Stimulated activated CD4-positive, alpha-beta T cell treated with anti-CD3 and anti-CD28 coated beads, Interleukin-4, amount 100 ng/mL, for 1 hour (primary cell): Measurements from ENCODE around the gene BTBD9.
A peak's percentile ranks its signal among the peaks of the same experiment; 100 is the strongest.

Experiments
- DNase-seq: peaks from one replicate; pipeline ENCODE4 v3.0.0-alpha.2; 2020

Gene BTBD9

DNA sequence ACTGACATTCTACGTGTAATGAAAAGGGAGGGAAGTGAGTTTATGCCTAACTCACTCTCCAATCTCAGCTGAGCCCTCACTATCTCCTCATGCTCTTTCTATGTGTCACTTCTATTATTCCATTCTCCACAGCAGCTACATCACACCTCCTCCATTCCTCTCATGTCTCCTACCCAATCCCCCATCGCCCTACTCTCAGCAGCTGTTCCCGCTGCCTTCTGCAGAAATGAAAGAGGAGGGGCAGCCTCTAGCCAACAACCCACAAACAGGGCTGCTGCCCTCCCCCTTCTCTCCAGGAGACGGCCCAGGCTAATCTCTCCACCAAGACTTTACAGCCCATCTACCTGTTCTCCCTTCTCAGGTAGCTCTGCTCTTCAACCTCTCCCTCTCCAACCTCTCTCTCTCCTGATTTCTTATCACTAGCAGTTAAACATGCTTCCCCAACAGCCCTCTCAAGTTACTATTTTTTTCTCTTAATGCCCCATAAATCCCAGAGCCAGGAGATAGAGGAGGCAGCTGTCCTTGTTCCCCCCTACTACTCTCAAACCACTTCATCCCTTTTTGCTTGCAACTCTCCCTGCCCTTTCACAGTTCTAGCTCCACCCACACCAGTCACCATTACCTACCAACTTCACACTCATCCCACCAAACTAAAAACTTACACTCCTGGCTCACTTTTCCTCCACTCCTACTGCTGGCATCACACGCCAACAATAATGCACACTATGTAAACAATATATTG lies 136.5 kb downstream of the BTBD9 start:
- DNase-seq = no peak

DNA sequence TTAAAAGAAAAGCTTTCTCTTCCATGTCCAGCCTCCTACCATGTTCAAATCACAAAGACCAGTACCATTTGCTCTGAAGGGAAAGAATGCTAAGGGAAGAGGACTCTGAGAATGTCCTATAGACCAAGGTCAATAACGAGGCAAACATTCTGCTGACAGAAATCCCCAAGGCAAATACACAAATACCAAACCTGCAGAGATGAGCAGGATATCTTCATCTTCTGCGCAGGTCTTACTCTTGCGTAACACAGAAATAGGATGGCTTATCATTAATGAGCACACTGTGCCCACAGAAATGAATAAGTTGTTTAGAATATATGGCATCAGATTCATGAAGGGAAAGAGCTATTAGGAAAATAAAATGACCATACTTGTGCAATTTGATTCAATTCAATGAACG lies 137.3 kb downstream of the BTBD9 start:
- no peak for DNase-seq

DNA sequence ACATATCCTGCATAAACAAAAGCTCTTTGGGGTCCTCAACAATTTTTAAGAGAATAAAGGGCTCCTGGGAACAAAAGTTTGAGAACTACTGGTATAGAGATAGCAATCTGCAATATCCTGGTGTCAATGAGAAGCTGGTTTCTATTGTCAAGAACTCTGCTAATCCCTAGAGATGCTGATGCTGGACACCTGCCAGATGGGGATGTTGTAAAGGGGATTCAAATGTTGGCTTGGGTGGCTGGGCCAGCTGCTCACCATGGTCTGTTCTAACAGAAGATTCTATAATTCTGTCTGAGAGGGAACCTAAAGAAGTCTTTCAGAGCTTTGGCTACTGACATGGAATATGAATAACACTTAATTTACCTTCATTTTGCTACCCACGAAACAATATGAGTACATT lies 137.8 kb downstream of the BTBD9 start:
- no peak for DNase-seq

- no peak for DNase-seq
Measured at GRCh38 chr6:38499529-38500096, 140.1 kb downstream of the BTBD9 start.

- no peak for DNase-seq
Measured at GRCh38 chr6:38498805-38499445, 140.8 kb downstream of the BTBD9 start.

GRCh38 chr6:38498085-38498484 lies 141.6 kb downstream of the BTBD9 start:
- DNase-seq = no peak

DNA sequence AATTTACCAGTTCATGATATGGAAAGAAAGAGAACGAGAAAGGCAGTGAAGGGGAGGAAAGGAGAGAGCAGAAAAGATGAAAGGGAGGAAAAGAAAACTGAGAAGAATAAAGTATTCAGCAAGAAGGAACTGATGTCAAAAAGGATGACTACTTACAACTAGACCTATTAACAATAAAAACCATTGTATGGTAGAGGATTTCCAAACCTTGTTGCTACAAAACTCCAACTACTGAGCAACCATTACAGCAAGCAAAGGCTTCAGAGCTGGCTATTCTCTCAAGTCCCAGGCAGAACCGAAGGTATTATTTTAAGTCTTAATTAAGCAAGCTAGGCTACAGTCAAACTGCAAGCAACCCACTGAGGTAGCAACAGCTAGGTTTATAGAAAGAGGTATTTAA lies 142.2 kb downstream of the BTBD9 start:
- no peak for DNase-seq

DNA sequence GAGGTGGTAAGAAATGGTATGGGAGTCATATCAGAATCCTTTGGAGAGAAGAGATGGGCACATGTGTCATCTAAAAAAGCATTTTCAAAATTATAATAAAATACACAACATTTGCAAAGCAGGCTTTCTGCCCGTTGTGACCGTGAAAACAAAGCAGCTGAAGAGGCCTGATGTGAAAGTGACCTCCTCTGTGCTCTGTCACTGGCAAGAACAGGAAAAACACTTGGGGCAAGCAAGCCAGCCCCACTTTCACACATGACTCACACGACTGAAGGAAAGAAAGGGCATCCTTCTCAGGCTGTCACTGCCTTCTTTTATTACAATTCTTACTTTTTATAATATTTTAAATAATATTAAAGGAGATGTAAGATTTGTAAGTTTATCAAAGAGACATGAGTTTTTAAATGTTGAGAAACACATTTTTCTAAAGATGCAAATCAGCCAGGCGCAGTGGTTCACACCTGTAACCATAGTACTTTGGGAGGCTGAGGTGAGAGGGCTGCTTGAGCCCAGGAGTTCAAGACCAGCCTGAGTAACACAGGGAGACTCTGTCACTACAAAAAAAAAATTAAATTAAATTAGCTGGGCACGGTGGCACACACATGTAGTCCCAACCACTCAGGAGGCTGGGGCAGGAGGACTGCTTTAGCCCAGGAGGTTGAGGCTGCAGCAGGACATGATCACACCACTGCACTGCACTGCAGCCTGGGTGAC lies 143.7 kb downstream of the BTBD9 start:
- no peak for DNase-seq

- no peak for DNase-seq
Measured at GRCh38 chr6:38495518-38495917, 144.2 kb downstream of the BTBD9 start.

GRCh38 chr6:38493931-38494547 lies 145.7 kb downstream of the BTBD9 start:
- DNase-seq = peak; percentile 72

GRCh38 chr6:38492031-38492430 lies 147.7 kb downstream of the BTBD9 start:
- no peak for DNase-seq

- DNase-seq = no peak
Measured at GRCh38 chr6:38489951-38490350, 149.8 kb downstream of the BTBD9 start.

DNA sequence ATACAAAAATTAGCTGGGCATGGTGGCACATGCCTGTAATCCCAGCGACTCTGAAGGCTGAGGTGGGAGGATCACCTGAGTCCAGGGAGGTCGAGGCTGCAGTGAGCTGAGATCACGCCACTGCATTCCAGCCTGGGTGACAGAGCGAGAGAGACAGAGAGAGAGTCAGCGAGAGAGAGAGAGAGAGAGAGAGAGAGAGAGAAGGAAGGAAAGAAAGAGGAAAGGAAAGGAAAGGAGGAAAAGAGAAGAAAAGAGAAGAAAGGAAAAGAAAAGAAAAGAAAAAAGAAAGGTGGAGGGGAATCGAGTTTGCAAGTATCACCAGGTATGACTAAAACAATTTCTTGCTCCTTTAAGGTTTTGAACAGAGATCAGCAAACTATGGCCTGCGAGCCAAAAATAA lies 152.3 kb downstream of the BTBD9 start:
- no peak for DNase-seq

DNA sequence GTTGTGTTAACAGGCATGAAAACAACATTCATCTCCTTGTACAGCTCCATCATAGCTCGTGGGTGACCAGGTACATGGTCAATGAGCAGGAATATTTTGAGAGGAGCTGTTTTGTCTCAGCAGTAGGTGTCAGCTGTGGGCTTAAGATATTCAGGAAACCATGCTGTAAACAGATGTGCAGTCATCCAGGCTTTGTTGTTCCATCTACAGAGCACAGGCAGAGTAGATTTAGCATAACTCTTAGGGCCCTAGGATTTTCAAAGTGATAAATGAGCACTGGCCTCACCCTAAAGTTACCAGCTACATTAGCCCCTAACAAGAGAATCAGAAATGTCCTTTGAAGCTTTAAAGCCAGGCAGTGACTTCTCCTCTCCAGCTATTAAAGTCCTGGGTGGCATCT lies 154.2 kb downstream of the BTBD9 start:
- DNase-seq = no peak

GRCh38 chr6:38484656-38485055 lies 155.1 kb downstream of the BTBD9 start:
- DNase-seq = no peak

DNA sequence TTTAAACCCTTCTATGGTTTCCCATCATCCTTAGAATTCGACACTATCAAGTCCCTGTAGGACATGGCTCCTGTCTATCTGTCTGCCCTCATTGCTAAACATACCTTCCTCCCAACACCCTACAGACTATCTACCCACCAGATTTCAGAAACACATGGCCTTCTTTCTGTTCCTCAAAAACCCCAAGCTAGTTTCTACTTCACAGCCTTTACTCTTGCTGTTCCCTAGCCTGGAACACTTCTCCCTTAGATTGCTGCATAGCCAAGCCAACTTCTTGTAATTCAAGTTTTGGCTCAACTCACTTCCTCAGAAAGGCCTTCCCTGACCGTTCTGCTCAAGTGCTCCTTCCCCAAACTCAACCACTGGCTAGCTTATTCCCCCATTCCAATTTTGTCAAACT lies 156.2 kb downstream of the BTBD9 start:
- no peak for DNase-seq

- DNase-seq = no peak
Measured at GRCh38 chr6:38482466-38482865, 157.3 kb downstream of the BTBD9 start.

DNA sequence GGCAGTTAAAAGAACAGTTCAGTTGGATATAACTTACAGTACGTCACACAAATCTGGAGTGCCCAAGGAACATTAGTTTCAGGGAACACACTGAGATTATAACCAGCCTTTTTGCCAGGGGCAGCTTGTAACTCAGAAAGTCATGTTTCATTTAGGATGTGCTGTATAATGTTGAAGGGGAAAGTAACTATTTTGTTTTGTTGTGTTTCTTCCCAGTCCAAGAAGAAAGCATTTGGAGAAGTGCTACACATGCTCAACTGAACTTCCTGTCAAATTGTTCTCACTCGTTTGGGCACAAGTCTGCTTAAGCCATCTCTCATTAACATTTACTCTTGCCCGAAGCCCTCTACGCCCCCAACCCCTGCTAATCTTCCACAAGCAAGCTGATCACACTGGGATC lies 157.9 kb downstream of the BTBD9 start:
- DNase-seq = no peak

DNA sequence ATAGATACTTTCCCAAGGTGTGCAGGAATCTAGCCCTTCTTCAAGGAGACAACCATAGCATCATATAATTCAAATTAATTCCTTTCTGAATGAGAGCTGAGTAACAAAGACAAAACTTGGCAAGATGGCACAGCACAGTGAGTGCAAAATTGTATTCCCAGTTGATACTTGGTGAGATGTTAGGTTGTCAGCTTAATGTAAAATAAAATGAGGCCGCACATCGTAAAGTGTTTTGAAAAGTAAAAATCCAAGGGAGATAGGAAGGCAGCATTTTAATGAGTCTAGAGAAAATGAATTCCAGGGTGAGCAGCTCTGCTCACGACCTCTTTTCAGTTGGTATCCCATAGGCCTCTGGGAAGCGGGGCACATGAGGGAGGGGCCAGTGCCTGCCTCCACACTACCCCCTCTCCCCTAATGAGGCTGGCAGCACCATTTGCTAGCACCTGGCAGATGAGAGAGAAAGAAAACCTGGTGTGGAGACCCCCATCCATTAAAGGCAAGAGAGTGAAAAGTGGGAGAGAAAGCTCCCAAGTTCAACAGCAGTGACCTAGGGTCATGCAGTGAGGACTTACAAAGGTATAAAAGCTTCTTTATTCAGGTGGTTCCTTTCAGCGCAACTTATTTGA lies 158.4 kb downstream of the BTBD9 start:
- no peak for DNase-seq

GRCh38 chr6:38480036-38480435 lies 159.7 kb downstream of the BTBD9 start:
- no peak for DNase-seq

DNA sequence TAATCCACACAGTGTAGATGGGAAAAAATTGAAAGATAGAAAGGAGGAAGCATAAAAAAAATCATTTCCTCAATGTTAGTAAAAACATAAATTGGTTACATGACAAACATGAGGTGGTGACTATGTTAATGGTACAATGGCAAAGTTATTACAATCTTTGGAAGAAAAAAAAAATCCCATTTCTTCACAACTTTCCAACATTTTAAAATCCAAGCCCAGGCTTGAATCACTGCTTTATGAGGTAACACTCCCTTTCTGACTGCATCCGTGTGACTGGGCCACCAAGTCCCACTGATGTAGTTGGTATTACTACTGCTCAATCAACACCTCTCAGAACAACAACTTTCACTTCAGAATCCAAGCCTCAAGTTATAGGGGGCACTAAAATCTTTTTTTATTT lies 160.4 kb downstream of the BTBD9 start:
- DNase-seq = no peak

DNA sequence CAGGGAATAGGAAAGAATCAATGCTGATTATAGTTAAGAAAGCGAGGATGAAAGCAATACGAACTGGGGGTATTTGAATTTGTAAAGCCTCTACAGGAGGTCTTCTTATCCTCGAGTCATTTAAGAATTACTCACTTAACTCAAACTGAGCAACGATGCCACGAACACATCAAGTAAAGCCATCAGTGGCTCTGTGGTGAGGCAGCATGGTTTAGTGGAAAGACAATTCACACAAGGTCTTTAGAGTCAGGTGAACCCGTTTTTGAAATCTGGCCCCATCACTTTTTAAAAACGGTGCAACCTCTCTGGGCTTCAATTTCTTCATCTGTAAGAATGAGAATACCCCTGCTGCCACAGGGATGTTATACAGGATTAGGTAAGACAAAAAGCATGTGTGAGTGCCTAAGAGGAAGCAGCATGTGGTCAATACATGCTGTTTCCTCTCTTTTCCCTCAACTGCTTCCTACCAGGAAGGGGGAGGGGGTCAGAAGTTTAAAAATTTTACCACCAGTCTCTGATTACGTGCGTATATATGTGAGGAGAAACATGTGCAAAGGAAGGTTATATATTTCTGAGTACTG lies 162.0 kb downstream of the BTBD9 start:
- no peak for DNase-seq

DNA sequence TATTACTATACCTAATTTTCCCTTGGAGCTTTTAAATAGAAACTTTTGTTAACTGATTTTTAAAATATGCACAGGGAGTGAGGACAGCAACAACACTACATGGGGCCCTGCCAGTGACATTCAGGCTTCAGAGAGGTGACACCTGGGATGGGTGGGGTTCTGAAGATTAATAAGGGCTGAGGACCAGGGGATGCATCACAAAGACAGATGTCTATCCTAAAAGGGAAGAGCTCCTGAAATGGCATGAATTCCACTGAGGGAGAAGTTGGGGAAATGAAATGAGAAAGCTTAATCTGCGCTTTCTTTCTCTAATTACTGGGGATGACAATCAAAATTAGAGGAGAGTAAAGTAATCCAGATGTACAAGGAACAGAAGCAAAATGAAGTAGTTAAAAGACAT lies 162.8 kb downstream of the BTBD9 start:
- DNase-seq = no peak
